Activated naive CD8-positive, alpha-beta T cell treated with anti-CD3 and anti-CD28 coated beads for 36 hours (primary cell): Measurements from ENCODE around the gene QSOX2. TPM values are rescaled to one million over a fixed set of nuclear protein-coding genes. Genes with fewer than 3 reads are reported as not detected.
A peak's percentile ranks its signal among the peaks of the same experiment; 100 is the strongest.
"Not testable (repeated sequence)": the region's sequence is repeated elsewhere in the genome, so short reads cannot be mapped to it uniquely, and the experiment has no call there.

ENCODE experiments used
- DNase-seq: peaks from one replicate; pipeline ENCODE4 v3.0.0; 2021
- H3K27ac Mint-ChIP-seq: one replicate; pipeline ENCODE4 v1.8.0; 2022; ENCODE audit warnings: mild to moderate bottlenecking, moderate library complexity, mixed read lengths
- H3K27me3 Mint-ChIP-seq: one replicate; pipeline ENCODE4 v1.8.0; 2022; ENCODE audit warnings: mild to moderate bottlenecking, mixed read lengths
- H3K36me3 Mint-ChIP-seq: one replicate; pipeline ENCODE4 v1.8.0; 2021; ENCODE audit warnings: mild to moderate bottlenecking, mixed read lengths
- H3K4me1 Mint-ChIP-seq: one replicate; pipeline ENCODE4 v1.8.0; 2021; ENCODE audit warnings: mixed read lengths
- H3K4me3 Mint-ChIP-seq: one replicate; pipeline ENCODE4 v1.8.0; 2022; ENCODE audit warnings: mild to moderate bottlenecking, moderate library complexity, mixed read lengths
- H3K9me3 Mint-ChIP-seq: one replicate; pipeline ENCODE4 v1.8.0; 2022; ENCODE audit warnings: mixed read lengths
- total RNA-seq, 2 experiments: library from RNA; stranded (reverse); gene quantifications; one replicate each; pipeline ENCODE4 v1.2.3, GENCODE V29; 2021

Gene QSOX2
- total RNA-seq, 2 experiments from 2014 or later, result 17.0 to 18.3 TPM

- Mint-ChIP-seq H3K4me1 (peaks cover 54% of the 10 kb centered on the region), H3K9me3 (no peaks in the 10 kb centered on the region), H3K27ac (no peak overlapping the region), H3K36me3 (peaks cover 3% of the 10 kb centered on the region), H3K27me3 (no peaks in the 10 kb centered on the region), H3K4me3 (no peak overlapping the region)
- DNase-seq, result no peak
These were observed 3.4 kb downstream of the QSOX2 start for GRCh38 chr9:136242248-136242647.

GRCh38 chr9:136241542-136241941 lies 4.1 kb downstream of the QSOX2 start:
- Mint-ChIP-seq H3K4me3 (no peak overlapping the region), H3K4me1 (peaks cover 54% of the 10 kb centered on the region), H3K27me3 (no peaks in the 10 kb centered on the region), H3K36me3 (peaks cover 3% of the 10 kb centered on the region), H3K27ac (peak overlapping the region; percentile 17), H3K9me3 (no peaks in the 10 kb centered on the region)
- no peak for DNase-seq

- DNase-seq, result no peak
- peaks cover 3% of the 10 kb centered on the region for H3K36me3 Mint-ChIP-seq
- H3K27ac Mint-ChIP-seq, result peak overlapping the region; percentile 20
- peaks cover 51% of the 10 kb centered on the region for H3K4me1 Mint-ChIP-seq
- no peaks in the 10 kb centered on the region for H3K27me3 Mint-ChIP-seq
- no peaks in the 10 kb centered on the region for H3K9me3 Mint-ChIP-seq
- no peak overlapping the region for H3K4me3 Mint-ChIP-seq
These were observed 4.7 kb downstream of the QSOX2 start for GRCh38 chr9:136240941-136241340.

GRCh38 chr9:136239983-136240330 lies 5.7 kb downstream of the QSOX2 start:
- Mint-ChIP-seq H3K27ac (no peak overlapping the region), H3K4me1 (peaks cover 48% of the 10 kb centered on the region), H3K27me3 (no peaks in the 10 kb centered on the region), H3K4me3 (no peak overlapping the region), H3K9me3 (no peaks in the 10 kb centered on the region), H3K36me3 (peaks cover 6% of the 10 kb centered on the region)
- no peak for DNase-seq

GRCh38 chr9:136239135-136239982 lies 6.3 kb downstream of the QSOX2 start:
- Mint-ChIP-seq H3K9me3 (no peaks in the 10 kb centered on the region), H3K27ac (no peak overlapping the region)

GRCh38 chr9:136238342-136238732 lies 7.3 kb downstream of the QSOX2 start:
- peaks cover 8% of the 10 kb centered on the region for H3K36me3 Mint-ChIP-seq
- no peaks in the 10 kb centered on the region for H3K27me3 Mint-ChIP-seq
- no peaks in the 10 kb centered on the region for H3K9me3 Mint-ChIP-seq
- no peak overlapping the region for H3K27ac Mint-ChIP-seq
- H3K4me3 Mint-ChIP-seq, result no peak overlapping the region
- no peak for DNase-seq
- peaks cover 46% of the 10 kb centered on the region for H3K4me1 Mint-ChIP-seq

More at GRCh38 chr9:136239135-136239982, 6.3 kb downstream of the QSOX2 start:
- Mint-ChIP-seq H3K36me3 (peaks cover 4% of the 10 kb centered on the region), H3K4me3 (no peak overlapping the region), H3K4me1 (peaks cover 47% of the 10 kb centered on the region), H3K27me3 (no peaks in the 10 kb centered on the region)
- DNase-seq, result no peak

GRCh38 chr9:136237486-136238341 lies 7.9 kb downstream of the QSOX2 start:
- no peak for DNase-seq
- Mint-ChIP-seq H3K4me3 (no peak overlapping the region), H3K36me3 (peaks cover 9% of the 10 kb centered on the region), H3K27ac (no peak overlapping the region), H3K27me3 (no peaks in the 10 kb centered on the region), H3K4me1 (peaks cover 46% of the 10 kb centered on the region), H3K9me3 (no peaks in the 10 kb centered on the region)

GRCh38 chr9:136236471-136237410 lies 8.9 kb downstream of the QSOX2 start:
- Mint-ChIP-seq H3K36me3 (peaks cover 14% of the 10 kb centered on the region), H3K4me1 (peaks cover 47% of the 10 kb centered on the region)
- H3K4me3 Mint-ChIP-seq, DNase-seq, H3K27me3 Mint-ChIP-seq, H3K9me3 Mint-ChIP-seq, H3K27ac Mint-ChIP-seq: not testable (repeated sequence)

GRCh38 chr9:136235709-136236455 lies 9.7 kb downstream of the QSOX2 start:
- Mint-ChIP-seq H3K4me1 (peaks cover 42% of the 10 kb centered on the region), H3K4me3 (no peak overlapping the region), H3K27me3 (no peaks in the 10 kb centered on the region), H3K9me3 (no peaks in the 10 kb centered on the region), H3K36me3 (peaks cover 14% of the 10 kb centered on the region), H3K27ac (no peak overlapping the region)
- no peak for DNase-seq

- peaks cover 42% of the 10 kb centered on the region for H3K4me1 Mint-ChIP-seq
- no peaks in the 10 kb centered on the region for H3K9me3 Mint-ChIP-seq
- peaks cover 14% of the 10 kb centered on the region for H3K36me3 Mint-ChIP-seq
- no peak for DNase-seq
- no peaks in the 10 kb centered on the region for H3K27me3 Mint-ChIP-seq
- H3K27ac Mint-ChIP-seq, result no peak overlapping the region
- H3K4me3 Mint-ChIP-seq, result no peak overlapping the region
These were observed 10.4 kb downstream of the QSOX2 start for GRCh38 chr9:136235171-136235570.

GRCh38 chr9:136234597-136234996 lies 11.0 kb downstream of the QSOX2 start:
- peaks cover 14% of the 10 kb centered on the region for H3K36me3 Mint-ChIP-seq
- no peaks in the 10 kb centered on the region for H3K27me3 Mint-ChIP-seq
- H3K4me1 Mint-ChIP-seq, result peaks cover 41% of the 10 kb centered on the region
- DNase-seq, result no peak
- H3K4me3 Mint-ChIP-seq, result no peak overlapping the region
- no peaks in the 10 kb centered on the region for H3K9me3 Mint-ChIP-seq
- peak overlapping the region; percentile 28 for H3K27ac Mint-ChIP-seq

- no peak overlapping the region for H3K4me3 Mint-ChIP-seq
- H3K4me1 Mint-ChIP-seq, result peaks cover 35% of the 10 kb centered on the region
- DNase-seq, result no peak
- peaks cover 14% of the 10 kb centered on the region for H3K36me3 Mint-ChIP-seq
- H3K27me3 Mint-ChIP-seq, result no peaks in the 10 kb centered on the region
- no peaks in the 10 kb centered on the region for H3K9me3 Mint-ChIP-seq
- H3K27ac Mint-ChIP-seq, result peak overlapping the region; percentile 30
These were observed 11.7 kb downstream of the QSOX2 start for GRCh38 chr9:136233868-136234267.

- DNase-seq, result no peak
- Mint-ChIP-seq H3K9me3 (no peaks in the 10 kb centered on the region), H3K4me1 (peaks cover 34% of the 10 kb centered on the region), H3K27me3 (no peaks in the 10 kb centered on the region), H3K4me3 (no peak overlapping the region), H3K27ac (peak overlapping the region; percentile 30), H3K36me3 (peaks cover 14% of the 10 kb centered on the region)
These were observed 12.2 kb downstream of the QSOX2 start for GRCh38 chr9:136233411-136233810.

GRCh38 chr9:136232969-136233368 lies 12.6 kb downstream of the QSOX2 start:
- H3K27me3 Mint-ChIP-seq, result no peaks in the 10 kb centered on the region
- no peaks in the 10 kb centered on the region for H3K9me3 Mint-ChIP-seq
- H3K36me3 Mint-ChIP-seq, result peaks cover 14% of the 10 kb centered on the region
- DNase-seq, result no peak
- peaks cover 37% of the 10 kb centered on the region for H3K4me1 Mint-ChIP-seq
- peak overlapping the region; percentile 30 for H3K27ac Mint-ChIP-seq
- H3K4me3 Mint-ChIP-seq, result no peak overlapping the region
